ENCODE data around the gene ROBO1. TPM values are rescaled to one million over a fixed set of nuclear protein-coding genes. Genes with fewer than 3 reads are reported as not detected.

ROBO1 gene
- total and polyA plus RNA-seq, 2 donors from 2014 or later = 2.1 to 22.1 TPM

DNA sequence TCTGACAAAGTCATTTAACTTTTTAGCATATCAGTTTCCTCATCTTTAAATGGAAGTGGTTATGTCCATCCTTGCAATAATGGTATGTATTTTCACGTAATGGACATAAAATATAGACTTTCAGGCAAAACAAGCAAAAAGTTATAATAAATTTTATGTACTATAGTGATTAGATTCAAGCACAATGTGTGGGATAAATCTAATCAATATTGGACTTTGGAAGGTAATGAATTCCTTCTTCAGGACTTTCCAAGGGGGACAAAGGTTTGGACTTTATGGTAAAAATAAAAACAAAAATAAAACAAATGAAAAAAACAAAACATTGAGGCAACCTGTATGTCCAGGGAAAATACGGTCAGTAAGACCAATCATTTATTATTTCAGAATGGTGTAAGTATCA, 357.7 kb downstream of the ROBO1 start:
- H3K27me3 ChIP-seq (ENCODE audit: control insufficient read depth, insufficient read depth, low read length) = no peaks in the 10 kb centered on the region
- H3K9me3 ChIP-seq (ENCODE audit: control insufficient read depth in 2 of 3, insufficient read depth in 1 of 3, low read length in 3 of 3) = no peaks in the 10 kb centered on the region
- H3K4me1 ChIP-seq (ENCODE audit: control insufficient read depth in 2 of 3, insufficient read depth in 2 of 3, low read depth in 1 of 3, low read length in 3 of 3) = no peaks in the 10 kb centered on the region
- H3K27ac ChIP-seq (ENCODE audit: low read depth in 2 of 2, low read length in 2 of 2) = no peak overlapping the region
- no peak for FAIRE-seq
- H3K9ac ChIP-seq (ENCODE audit: low read length in 3 of 3) = no peak overlapping the region
- no peak overlapping the region for H3K4me3 ChIP-seq (ENCODE audit: low read length in 3 of 3)
- H3K36me3 ChIP-seq (ENCODE audit: control insufficient read depth in 2 of 3, insufficient read depth in 3 of 3, low read length in 3 of 3) = no peaks in the 10 kb centered on the region
- DNase-seq = no peak
- intact Hi-C loops (cut with DNase I) = no loop called here
- TF ChIP-seq, protein P1, sequence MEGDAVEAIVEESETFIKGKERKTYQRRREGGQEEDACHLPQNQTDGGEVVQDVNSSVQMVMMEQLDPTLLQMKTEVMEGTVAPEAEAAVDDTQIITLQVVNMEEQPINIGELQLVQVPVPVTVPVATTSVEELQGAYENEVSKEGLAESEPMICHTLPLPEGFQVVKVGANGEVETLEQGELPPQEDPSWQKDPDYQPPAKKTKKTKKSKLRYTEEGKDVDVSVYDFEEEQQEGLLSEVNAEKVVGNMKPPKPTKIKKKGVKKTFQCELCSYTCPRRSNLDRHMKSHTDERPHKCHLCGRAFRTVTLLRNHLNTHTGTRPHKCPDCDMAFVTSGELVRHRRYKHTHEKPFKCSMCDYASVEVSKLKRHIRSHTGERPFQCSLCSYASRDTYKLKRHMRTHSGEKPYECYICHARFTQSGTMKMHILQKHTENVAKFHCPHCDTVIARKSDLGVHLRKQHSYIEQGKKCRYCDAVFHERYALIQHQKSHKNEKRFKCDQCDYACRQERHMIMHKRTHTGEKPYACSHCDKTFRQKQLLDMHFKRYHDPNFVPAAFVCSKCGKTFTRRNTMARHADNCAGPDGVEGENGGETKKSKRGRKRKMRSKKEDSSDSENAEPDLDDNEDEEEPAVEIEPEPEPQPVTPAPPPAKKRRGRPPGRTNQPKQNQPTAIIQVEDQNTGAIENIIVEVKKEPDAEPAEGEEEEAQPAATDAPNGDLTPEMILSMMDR (IDR thresholded peaks at IDR 0.05; ENCODE audit: borderline replicate concordance, extremely low read depth, insufficient read depth) = no peak

DNA sequence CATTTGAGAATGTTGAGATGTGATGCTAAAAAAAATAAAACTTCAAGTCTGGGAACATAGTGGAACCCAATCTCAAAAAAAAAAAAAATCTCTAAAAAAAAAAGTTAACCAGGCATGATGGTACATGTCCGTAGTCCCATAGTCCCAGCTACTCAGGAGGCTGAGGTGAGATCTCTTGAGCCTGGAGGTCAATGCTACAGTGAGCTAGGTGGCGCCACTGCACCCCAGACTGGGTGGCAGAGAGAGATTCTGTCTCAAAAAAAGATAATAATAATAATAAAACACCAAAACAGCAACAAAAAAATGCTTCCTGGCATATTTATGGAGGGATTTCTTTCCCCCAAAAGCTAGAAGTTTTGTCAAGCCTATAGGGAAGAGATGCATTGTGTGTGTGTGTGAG, 361.6 kb downstream of the ROBO1 start:
- Histone ChIP-seq H3K4me3 (ENCODE audit: low read length in 3 of 3) (no peak overlapping the region), H3K27ac (ENCODE audit: low read depth in 2 of 2, low read length in 2 of 2) (no peak overlapping the region), H3K27me3 (ENCODE audit: control insufficient read depth, insufficient read depth, low read length) (no peaks in the 10 kb centered on the region), H3K9me3 (ENCODE audit: control insufficient read depth in 2 of 3, insufficient read depth in 1 of 3, low read length in 3 of 3) (no peaks in the 10 kb centered on the region), H3K9ac (ENCODE audit: low read length in 3 of 3) (no peak overlapping the region), H3K36me3 (ENCODE audit: control insufficient read depth in 2 of 3, insufficient read depth in 3 of 3, low read length in 3 of 3) (no peaks in the 10 kb centered on the region), H3K4me1 (ENCODE audit: control insufficient read depth in 2 of 3, insufficient read depth in 2 of 3, low read depth in 1 of 3, low read length in 3 of 3) (no peaks in the 10 kb centered on the region)
- no peak for FAIRE-seq
- no peak for DNase-seq
- TF ChIP-seq, protein P1 (IDR thresholded peaks at IDR 0.05; ENCODE audit: borderline replicate concordance, extremely low read depth, insufficient read depth) = no peak
- intact Hi-C loops (cut with DNase I) = no loop called here

DNA sequence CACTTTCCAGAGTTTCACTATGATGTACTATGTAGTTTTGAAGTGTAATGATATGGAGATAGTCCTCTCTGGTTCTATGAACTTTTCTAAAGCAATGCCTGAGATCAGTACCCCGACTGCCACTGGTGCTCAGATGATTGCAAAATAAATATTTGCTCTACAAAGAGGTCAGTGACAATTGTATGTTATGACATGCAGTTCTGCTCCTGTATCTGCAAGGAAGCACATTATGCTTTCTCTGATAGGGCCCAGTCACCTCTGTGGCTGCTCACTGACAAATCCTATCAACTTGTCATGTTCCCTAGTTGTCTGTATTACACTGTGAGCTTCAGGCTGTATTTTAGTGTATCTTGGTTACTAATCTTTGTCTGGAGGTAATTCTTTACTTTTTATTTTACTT, 362.6 kb downstream of the ROBO1 start:
- H3K27me3 ChIP-seq (ENCODE audit: control insufficient read depth, insufficient read depth, low read length) = no peaks in the 10 kb centered on the region
- no peaks in the 10 kb centered on the region for H3K4me1 ChIP-seq (ENCODE audit: control insufficient read depth in 2 of 3, insufficient read depth in 2 of 3, low read depth in 1 of 3, low read length in 3 of 3)
- FAIRE-seq (no peak), DNase-seq (no peak)
- H3K9ac ChIP-seq (ENCODE audit: low read length in 3 of 3) = no peak overlapping the region
- no peak overlapping the region for H3K27ac ChIP-seq (ENCODE audit: low read depth in 2 of 2, low read length in 2 of 2)
- intact Hi-C loops (cut with DNase I) = no loop called here
- TF ChIP-seq, protein P1 (IDR thresholded peaks at IDR 0.05; ENCODE audit: borderline replicate concordance, extremely low read depth, insufficient read depth) = no peak
- H3K4me3 ChIP-seq (ENCODE audit: low read length in 3 of 3) = no peak overlapping the region
- H3K9me3 ChIP-seq (ENCODE audit: control insufficient read depth in 2 of 3, insufficient read depth in 1 of 3, low read length in 3 of 3) = no peaks in the 10 kb centered on the region
- H3K36me3 ChIP-seq (ENCODE audit: control insufficient read depth in 2 of 3, insufficient read depth in 3 of 3, low read length in 3 of 3) = no peaks in the 10 kb centered on the region

DNA sequence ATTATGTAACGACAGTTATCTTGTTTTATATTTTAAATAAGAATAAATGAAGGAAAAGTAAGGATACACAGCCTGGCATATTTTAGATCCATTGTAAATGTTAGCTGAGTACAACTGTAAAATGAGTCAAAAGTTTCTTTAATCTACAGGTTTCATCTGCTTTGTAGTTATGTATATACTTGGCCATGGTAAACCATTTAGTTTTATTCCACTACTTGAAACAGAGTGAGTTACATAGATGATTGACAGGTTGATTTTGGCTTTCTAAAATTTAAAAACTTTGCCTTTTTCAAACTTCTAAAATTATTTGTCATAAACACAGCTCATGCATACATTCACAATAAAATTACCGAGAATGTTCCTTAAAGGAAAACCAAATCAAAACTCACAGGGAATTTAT, 371.2 kb downstream of the ROBO1 start:
- Histone ChIP-seq H3K4me3 (ENCODE audit: low read length in 3 of 3) (no peak overlapping the region), H3K4me1 (ENCODE audit: control insufficient read depth in 2 of 3, insufficient read depth in 2 of 3, low read depth in 1 of 3, low read length in 3 of 3) (no peaks in the 10 kb centered on the region), H3K36me3 (ENCODE audit: control insufficient read depth in 2 of 3, insufficient read depth in 3 of 3, low read length in 3 of 3) (no peaks in the 10 kb centered on the region), H3K27ac (ENCODE audit: low read depth in 2 of 2, low read length in 2 of 2) (no peak overlapping the region), H3K9me3 (ENCODE audit: control insufficient read depth in 2 of 3, insufficient read depth in 1 of 3, low read length in 3 of 3) (no peaks in the 10 kb centered on the region), H3K27me3 (ENCODE audit: control insufficient read depth, insufficient read depth, low read length) (no peaks in the 10 kb centered on the region), H3K9ac (ENCODE audit: low read length in 3 of 3) (no peak overlapping the region)
- intact Hi-C loops (cut with DNase I) = no loop called here
- TF ChIP-seq, protein P1 (IDR thresholded peaks at IDR 0.05; ENCODE audit: borderline replicate concordance, extremely low read depth, insufficient read depth) = no peak
- FAIRE-seq = no peak
- DNase-seq = no peak

Measured in kidney (tissue), 14 donors.